ENCODE results near the gene EPB41L2.

The EPB41L2 gene

DNA sequence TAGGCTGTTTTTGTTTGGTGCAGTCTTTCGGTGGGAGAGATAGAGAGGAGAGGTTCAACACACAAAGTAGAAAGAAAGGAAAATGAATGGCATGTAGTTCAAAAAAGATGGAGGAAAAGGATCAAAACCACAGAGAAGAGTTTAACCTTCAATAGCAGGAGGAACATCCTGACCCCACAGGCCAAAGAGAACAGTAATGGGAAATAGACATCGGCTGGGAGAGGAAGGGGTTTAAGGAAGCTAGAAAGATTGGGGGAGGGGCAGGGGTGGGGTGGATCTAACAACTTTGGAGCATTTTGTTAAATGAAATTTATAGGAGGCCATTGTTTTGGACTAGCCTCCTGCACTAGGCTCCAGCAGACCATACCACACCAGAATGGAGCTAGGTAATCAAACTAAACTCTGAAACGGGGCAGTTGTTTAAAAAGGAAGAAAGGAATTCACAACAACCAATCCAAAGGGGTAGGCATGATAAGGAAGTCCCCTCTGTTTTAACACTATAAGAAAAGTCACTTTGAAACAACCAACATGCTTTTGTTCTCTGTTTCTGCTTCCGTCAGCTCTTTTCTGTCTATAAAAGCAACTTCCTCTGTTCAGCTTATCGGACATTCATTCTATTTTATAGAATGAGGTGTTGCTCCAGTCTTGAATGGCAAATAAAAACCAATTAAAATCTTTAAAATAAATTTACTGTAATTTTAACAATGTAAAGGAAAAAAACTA, 82.6 kb downstream of the EPB41L2 start:
- no peak for DNase-seq (ENCODE audit: low read depth)
- no peak overlapping the region for H3K4me3 ChIP-seq (ENCODE audit: low read depth, low read length)
- TF ChIP-seq, protein P1, sequence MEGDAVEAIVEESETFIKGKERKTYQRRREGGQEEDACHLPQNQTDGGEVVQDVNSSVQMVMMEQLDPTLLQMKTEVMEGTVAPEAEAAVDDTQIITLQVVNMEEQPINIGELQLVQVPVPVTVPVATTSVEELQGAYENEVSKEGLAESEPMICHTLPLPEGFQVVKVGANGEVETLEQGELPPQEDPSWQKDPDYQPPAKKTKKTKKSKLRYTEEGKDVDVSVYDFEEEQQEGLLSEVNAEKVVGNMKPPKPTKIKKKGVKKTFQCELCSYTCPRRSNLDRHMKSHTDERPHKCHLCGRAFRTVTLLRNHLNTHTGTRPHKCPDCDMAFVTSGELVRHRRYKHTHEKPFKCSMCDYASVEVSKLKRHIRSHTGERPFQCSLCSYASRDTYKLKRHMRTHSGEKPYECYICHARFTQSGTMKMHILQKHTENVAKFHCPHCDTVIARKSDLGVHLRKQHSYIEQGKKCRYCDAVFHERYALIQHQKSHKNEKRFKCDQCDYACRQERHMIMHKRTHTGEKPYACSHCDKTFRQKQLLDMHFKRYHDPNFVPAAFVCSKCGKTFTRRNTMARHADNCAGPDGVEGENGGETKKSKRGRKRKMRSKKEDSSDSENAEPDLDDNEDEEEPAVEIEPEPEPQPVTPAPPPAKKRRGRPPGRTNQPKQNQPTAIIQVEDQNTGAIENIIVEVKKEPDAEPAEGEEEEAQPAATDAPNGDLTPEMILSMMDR (IDR thresholded peaks at IDR 0.05; ENCODE audit: low read depth, low read length, missing control alignments), result no peak

DNA sequence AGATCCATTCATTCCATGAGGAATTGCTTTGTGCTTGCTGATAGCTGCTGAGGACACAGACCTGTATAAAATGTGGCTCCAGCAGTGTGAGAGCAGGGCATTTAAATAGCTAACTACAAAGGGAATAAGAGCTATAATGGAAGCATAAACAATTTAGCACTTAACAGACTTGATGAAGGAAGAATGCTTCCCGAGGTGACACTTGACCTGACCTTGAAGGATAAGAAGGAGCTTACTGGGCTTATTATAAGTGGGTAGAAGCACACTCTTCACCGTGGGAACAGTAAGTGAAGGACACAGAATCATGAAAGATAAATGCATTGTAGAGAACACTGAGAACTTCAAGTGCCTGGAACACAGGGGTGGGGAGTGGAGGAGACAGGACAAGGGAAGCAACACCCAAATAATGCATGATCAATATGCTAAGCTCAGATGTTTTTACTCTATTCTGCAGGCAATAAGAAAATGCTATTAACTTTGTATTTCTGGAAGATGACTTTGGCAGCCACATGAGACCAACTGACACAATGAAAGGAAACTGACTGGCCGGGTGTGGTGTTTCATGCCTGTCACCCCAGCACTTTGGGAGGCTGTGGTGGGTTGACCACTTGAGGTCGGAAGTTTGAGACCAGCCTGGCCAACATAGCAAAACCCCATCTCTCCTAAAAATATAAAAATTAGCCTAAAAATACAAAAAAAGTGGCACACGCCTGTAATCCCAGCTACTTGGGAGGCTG, 84.2 kb downstream of the EPB41L2 start:
- TF ChIP-seq, protein P1 (IDR thresholded peaks at IDR 0.05; ENCODE audit: low read depth, low read length, missing control alignments), result no peak
- H3K4me3 ChIP-seq (ENCODE audit: low read depth, low read length), result no peak overlapping the region
- DNase-seq (ENCODE audit: low read depth), result no peak

DNA sequence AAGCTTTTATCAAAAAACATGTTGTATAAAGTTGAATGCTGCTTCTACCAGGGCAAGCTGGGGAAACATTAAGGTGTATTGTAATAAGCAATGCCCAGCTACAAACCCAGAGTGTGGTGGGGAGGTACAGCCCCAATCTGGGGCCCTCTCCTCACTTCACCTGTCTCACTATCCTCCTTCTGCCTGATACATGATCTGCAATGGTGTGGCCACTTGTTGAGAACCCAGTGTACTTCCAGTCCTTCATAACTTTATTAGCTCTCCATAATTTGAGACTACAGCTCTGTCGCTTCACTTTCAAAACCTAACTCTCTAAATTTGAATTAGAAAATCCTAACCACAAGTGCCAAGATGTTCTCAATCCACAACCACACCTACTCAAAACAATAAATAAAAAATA, 84.9 kb downstream of the EPB41L2 start:
- H3K4me3 ChIP-seq (ENCODE audit: low read depth, low read length), result no peak overlapping the region
- TF ChIP-seq, protein P1 (IDR thresholded peaks at IDR 0.05; ENCODE audit: low read depth, low read length, missing control alignments), result no peak
- DNase-seq (ENCODE audit: low read depth), result no peak

DNA sequence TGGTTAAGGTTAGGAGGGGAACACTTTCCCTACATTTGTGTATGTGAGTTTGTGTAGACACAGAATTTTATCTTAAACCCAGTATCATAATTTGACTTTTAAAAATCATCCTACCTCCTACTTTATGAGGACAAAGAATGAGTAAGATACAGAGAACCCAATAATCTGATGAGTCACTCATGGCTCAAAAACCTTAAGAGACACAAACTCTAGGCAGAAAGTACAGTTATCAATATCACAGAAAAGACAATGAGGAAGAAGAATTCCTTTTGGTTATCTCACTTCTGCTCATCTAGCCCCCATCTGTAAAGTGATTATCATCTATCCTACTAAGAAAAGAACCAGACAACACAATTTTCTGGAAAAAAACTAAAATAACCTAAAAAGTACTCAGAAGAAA, 87.7 kb downstream of the EPB41L2 start:
- no peak overlapping the region for H3K4me3 ChIP-seq (ENCODE audit: low read depth, low read length)
- no peak for DNase-seq (ENCODE audit: low read depth)
- TF ChIP-seq, protein P1 (IDR thresholded peaks at IDR 0.05; ENCODE audit: low read depth, low read length, missing control alignments), result no peak

DNA sequence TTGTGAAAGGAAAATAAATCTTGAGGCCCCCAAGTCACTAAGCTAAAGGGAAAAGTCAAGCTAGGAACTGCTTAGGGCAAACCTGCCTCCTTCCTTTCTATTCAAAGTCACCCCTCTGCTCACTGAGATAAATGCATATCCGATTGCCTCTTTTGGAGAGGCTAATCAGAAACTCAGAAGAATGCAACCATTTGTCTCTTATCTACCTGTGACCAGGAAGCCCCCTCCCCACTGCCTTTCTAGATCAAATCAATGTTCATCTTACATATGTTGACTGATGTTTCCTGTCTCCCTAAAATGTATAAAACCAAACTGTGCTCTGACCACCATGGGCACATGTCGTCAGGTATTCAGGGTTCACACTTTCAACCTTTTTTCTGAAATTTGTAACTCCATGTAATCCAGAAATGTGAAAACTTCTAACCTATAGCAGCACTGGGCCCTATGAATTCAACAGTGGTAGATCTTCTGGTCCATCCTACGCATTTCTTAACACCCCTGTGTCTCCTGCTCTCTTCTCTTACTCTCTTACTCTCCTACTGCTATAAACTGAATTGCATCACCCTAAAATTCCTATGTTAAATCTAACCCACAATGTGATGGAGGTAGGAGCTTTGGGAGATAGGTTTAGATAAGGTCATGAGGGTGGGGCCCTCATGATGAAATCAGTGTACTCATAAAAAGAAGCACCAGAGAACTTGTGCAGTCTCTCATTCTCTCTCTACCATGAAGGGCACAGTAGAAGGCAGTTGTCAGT, 89.3 kb downstream of the EPB41L2 start:
- H3K4me3 ChIP-seq (ENCODE audit: low read depth, low read length), result no peak overlapping the region
- TF ChIP-seq, protein P1 (IDR thresholded peaks at IDR 0.05; ENCODE audit: low read depth, low read length, missing control alignments), result no peak
- DNase-seq (ENCODE audit: low read depth), result no peak

DNA sequence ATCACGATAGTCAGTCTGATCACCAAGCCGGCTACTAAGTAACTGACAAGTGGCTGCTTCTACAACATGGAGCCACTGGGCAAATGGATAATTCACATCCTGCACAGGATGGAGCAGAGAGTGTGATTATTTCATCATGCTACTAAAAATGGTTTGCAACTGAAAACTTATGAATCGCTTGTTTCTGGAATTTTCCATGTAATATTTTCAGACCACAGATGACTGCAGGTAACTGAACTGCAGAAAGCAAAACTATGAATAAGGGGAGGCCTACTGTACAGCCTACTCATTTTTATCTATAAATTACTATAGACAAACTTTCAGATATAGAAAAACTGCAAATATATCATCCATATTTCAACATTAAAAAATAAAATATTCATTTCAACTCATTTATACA, 91.5 kb downstream of the EPB41L2 start:
- no peak overlapping the region for H3K4me3 ChIP-seq (ENCODE audit: low read depth, low read length)
- TF ChIP-seq, protein P1 (IDR thresholded peaks at IDR 0.05; ENCODE audit: low read depth, low read length, missing control alignments), result no peak
- DNase-seq (ENCODE audit: low read depth), result no peak
